HG03378 (cell line): Measurements from ENCODE around the gene TWIST2.

Source experiments
- ATAC-seq: cut with Tn5 transposase; IDR thresholded peaks from one replicate; pipeline ENCODE4 v1.9.1; 2021; ENCODE audit warnings: mild to moderate bottlenecking, moderate library complexity; ENCODE audit not compliant: unreplicated experiment

Gene TWIST2

GRCh38 chr2:238847841-238848690, at the start of gene TWIST2:
Gene TWIST2 (plus strand): TSS chr2:238848085. CDS start chr2:238848216, 131 bp downstream.
- ATAC-seq = no peak

GRCh38 chr2:238801791-238802190, 46.1 kb upstream of the TWIST2 start:
- no peak for ATAC-seq

- ATAC-seq = no peak
These were observed 44.9 kb upstream of the TWIST2 start for GRCh38 chr2:238802957-238803356.

- no peak for ATAC-seq
These were observed 43.7 kb upstream of the TWIST2 start for GRCh38 chr2:238803996-238804870.

GRCh38 chr2:238808761-238809160, 39.1 kb upstream of the TWIST2 start:
- ATAC-seq = no peak

- no peak for ATAC-seq
These were observed 37.6 kb upstream of the TWIST2 start for GRCh38 chr2:238810321-238810720.

GRCh38 chr2:238811293-238811692, 36.6 kb upstream of the TWIST2 start:
- no peak for ATAC-seq

- no peak for ATAC-seq
These were observed 36.1 kb upstream of the TWIST2 start for GRCh38 chr2:238811759-238812158.

GRCh38 chr2:238813109-238813508, 34.8 kb upstream of the TWIST2 start:
- no peak for ATAC-seq

GRCh38 chr2:238814815-238815214, 33.1 kb upstream of the TWIST2 start:
- ATAC-seq = no peak

- ATAC-seq = no peak
These were observed 31.6 kb upstream of the TWIST2 start for GRCh38 chr2:238816291-238816690.

- ATAC-seq = no peak
These were observed 30.5 kb upstream of the TWIST2 start for GRCh38 chr2:238817382-238817781.

GRCh38 chr2:238817891-238818290, 30.0 kb upstream of the TWIST2 start:
- no peak for ATAC-seq

GRCh38 chr2:238818561-238818960, 29.3 kb upstream of the TWIST2 start:
- no peak for ATAC-seq

GRCh38 chr2:238820197-238820596, 27.7 kb upstream of the TWIST2 start:
- no peak for ATAC-seq

- ATAC-seq = no peak
These were observed 27.0 kb upstream of the TWIST2 start for GRCh38 chr2:238820916-238821315.

GRCh38 chr2:238821391-238821790, 26.5 kb upstream of the TWIST2 start:
- no peak for ATAC-seq

GRCh38 chr2:238821944-238822670, 25.8 kb upstream of the TWIST2 start:
- no peak for ATAC-seq

- ATAC-seq = no peak
These were observed 24.9 kb upstream of the TWIST2 start for GRCh38 chr2:238822955-238823354.

- ATAC-seq = no peak
These were observed 16.7 kb upstream of the TWIST2 start for GRCh38 chr2:238831177-238831576.

- no peak for ATAC-seq
These were observed 12.9 kb upstream of the TWIST2 start for GRCh38 chr2:238834982-238835381.
